Activated CD8-positive, alpha-beta memory T cell treated with anti-CD3 and anti-CD28 coated beads for 24 hours (primary cell): ENCODE measurements around the gene NCKAP5.
"Not testable (repeated sequence)": the region's sequence is repeated elsewhere in the genome, so short reads cannot be mapped to it uniquely, and the experiment has no call there.

Experiments
- DNase-seq: peaks from one replicate; pipeline ENCODE4 v3.0.0-alpha.2; 2020

NCKAP5 gene

GRCh38 chr2:132825601-132826000, 742.7 kb downstream of the NCKAP5 start:
- DNase-seq = no peak

GRCh38 chr2:132824716-132825115, 743.5 kb downstream of the NCKAP5 start:
- no peak for DNase-seq

- no peak for DNase-seq
These were observed 752.0 kb downstream of the NCKAP5 start for GRCh38 chr2:132816234-132816633.

- no peak for DNase-seq
These were observed 752.7 kb downstream of the NCKAP5 start for GRCh38 chr2:132815516-132815915.

GRCh38 chr2:132814651-132815050, 753.6 kb downstream of the NCKAP5 start:
- no peak for DNase-seq

- DNase-seq = no peak
These were observed 754.8 kb downstream of the NCKAP5 start for GRCh38 chr2:132813422-132813821.

- DNase-seq = no peak
These were observed 756.9 kb downstream of the NCKAP5 start for GRCh38 chr2:132811148-132811915.

- not testable (repeated sequence) for DNase-seq
These were observed 758.3 kb downstream of the NCKAP5 start for GRCh38 chr2:132809962-132810361.

- DNase-seq = no peak
These were observed 764.2 kb downstream of the NCKAP5 start for GRCh38 chr2:132804051-132804450.

- no peak for DNase-seq
These were observed 769.9 kb downstream of the NCKAP5 start for GRCh38 chr2:132798341-132798740.

GRCh38 chr2:132797556-132797955, 770.7 kb downstream of the NCKAP5 start:
- no peak for DNase-seq

- no peak for DNase-seq
These were observed 771.2 kb downstream of the NCKAP5 start for GRCh38 chr2:132797071-132797470.

- no peak for DNase-seq
These were observed 773.0 kb downstream of the NCKAP5 start for GRCh38 chr2:132795220-132795619.

GRCh38 chr2:132793532-132793931, 774.7 kb downstream of the NCKAP5 start:
- no peak for DNase-seq

GRCh38 chr2:132790207-132790785, 778.0 kb downstream of the NCKAP5 start:
- DNase-seq = no peak

GRCh38 chr2:132789066-132789465, 779.2 kb downstream of the NCKAP5 start:
- no peak for DNase-seq

GRCh38 chr2:132788310-132788838, 779.9 kb downstream of the NCKAP5 start:
- no peak for DNase-seq

GRCh38 chr2:132783883-132784282, 784.4 kb downstream of the NCKAP5 start:
- no peak for DNase-seq

GRCh38 chr2:132782176-132782783, 786.0 kb downstream of the NCKAP5 start:
- DNase-seq = no peak

- DNase-seq = no peak
These were observed 787.6 kb downstream of the NCKAP5 start for GRCh38 chr2:132780651-132781050.

- no peak for DNase-seq
These were observed 789.0 kb downstream of the NCKAP5 start for GRCh38 chr2:132779206-132779721.

- DNase-seq = no peak
These were observed 792.0 kb downstream of the NCKAP5 start for GRCh38 chr2:132776287-132776686.

- DNase-seq = no peak
These were observed 794.1 kb downstream of the NCKAP5 start for GRCh38 chr2:132774189-132774588.

- DNase-seq = no peak
These were observed 794.9 kb downstream of the NCKAP5 start for GRCh38 chr2:132773331-132773730.
